ENCODE results near the gene HSPA1B. TPM values are rescaled to one million over a fixed set of nuclear protein-coding genes. Genes with fewer than 3 reads are reported as not detected.
"Not testable (repeated sequence)": the region's sequence is repeated elsewhere in the genome, so short reads cannot be mapped to it uniquely, and the experiment has no call there.

Gene HSPA1B
- total and polyA plus RNA-seq, 3 experiments from 2014 or later, result 5.0 to 81.4 (median 80.9) TPM

GRCh38 chr6:31862344-31863235 is 35.1 kb downstream of the HSPA1B start, which contains the start of gene NEU1:
Gene NEU1 (minus strand): TSS chr6:31862821. CDS start chr6:31862776, 45 bp downstream.
- H3K9me3 ChIP-seq (ENCODE audit: low read length), result no peaks in the 10 kb centered on the region
- peak within 1 kb of the TSS; percentile 95 for H3K27ac ChIP-seq (ENCODE audit: low read depth, low read length)
- H3K4me3 Mint-ChIP-seq, result peak within 1 kb of the TSS; percentile 80 to 97 (median 93)
- ChIA-PET CTCF (interaction anchor here (1.0 to 2.2 kb wide), 17 partner anchors 12 to 316 kb away, joined by 3 to 10 read pairs (median 4); partner anchors contain the start of genes ATP6V1G2, BAG6, C6orf47 and EHMT2), POLR2A (interaction anchor here (0.6 to 2.2 kb wide), 21 partner anchors 19 to 1109 kb away, joined by 3 to 13 read pairs (median 4); partner anchors contain the start of genes ABHD16A, BAG6, C6orf47 and DDAH2)
- H3K27me3 ChIP-seq (ENCODE audit: insufficient read depth, low read length, poor library complexity, severe bottlenecking), result no peaks in the 10 kb centered on the region
- no peaks in the 10 kb centered on the region for H3K9me3 Mint-ChIP-seq
- peaks cover 20% of the 10 kb centered on the region for H3K36me3 ChIP-seq (ENCODE audit: insufficient read depth, low read length)
- peak within 1 kb of the TSS; percentile 87 for H3K4me3 ChIP-seq (ENCODE audit: low read length)
- H3K27me3 Mint-ChIP-seq, result peaks cover 0 to 4% of the 10 kb centered on the region in 2 donors
- H3K36me3 Mint-ChIP-seq, result peaks cover 0 to 44% (median 2%) of the 10 kb centered on the region in 3 donors
- H3K4me1 Mint-ChIP-seq, result peaks cover 25 to 26% (median 26%) of the 10 kb centered on the region in 3 donors
- DNase-seq, result peak; percentile 99 to 100 (median 99)
- peaks cover 21% of the 10 kb centered on the region for H3K4me1 ChIP-seq (ENCODE audit: insufficient read depth, low read length)
- H3K27ac Mint-ChIP-seq, result peak within 1 kb of the TSS; percentile 82 to 97 (median 94)

- peaks cover 21% of the 10 kb centered on the region for H3K4me1 ChIP-seq (ENCODE audit: insufficient read depth, low read length)
- Mint-ChIP-seq H3K4me3 (peak overlapping the region; percentile 80 to 97 (median 93)), H3K36me3 (peaks cover 0 to 36% (median 1%) of the 10 kb centered on the region in 3 donors), H3K4me1 (peaks cover 25 to 26% (median 26%) of the 10 kb centered on the region in 3 donors), H3K27ac (peak overlapping the region; percentile 82 to 97 (median 94))
- H3K27me3 Mint-ChIP-seq; H3K9me3 Mint-ChIP-seq; H3K27me3 ChIP-seq (ENCODE audit: insufficient read depth, low read length, poor library complexity, severe bottlenecking); DNase-seq; H3K9me3 ChIP-seq (ENCODE audit: low read length): not testable (repeated sequence)
- H3K4me3 ChIP-seq (ENCODE audit: low read length), result peak overlapping the region; percentile 62
- H3K36me3 ChIP-seq (ENCODE audit: insufficient read depth, low read length), result peaks cover 15% of the 10 kb centered on the region
- POLR2A ChIA-PET, result interaction anchor here (0.6 to 2.2 kb wide), 6 partner anchors 21 to 195 kb away, joined by 3 to 12 read pairs (median 6); partner anchors contain the start of genes DDAH2, HSPA1A and HSPA1L
- CTCF ChIA-PET, result interaction anchor here (0.9 to 2.2 kb wide), 11 partner anchors 10 to 318 kb away, joined by 3 to 9 read pairs (median 4); partner anchors contain the start of genes ATP6V1G2, BAG6 and GPANK1
- peak overlapping the region; percentile 92 for H3K27ac ChIP-seq (ENCODE audit: low read depth, low read length)
Measured at GRCh38 chr6:31864123-31864562, 36.6 kb downstream of the HSPA1B start.

- no peaks in the 10 kb centered on the region for H3K9me3 ChIP-seq (ENCODE audit: low read length)
- Mint-ChIP-seq H3K4me1 (peaks cover 25 to 26% (median 26%) of the 10 kb centered on the region in 3 donors), H3K9me3 (no peaks in the 10 kb centered on the region), H3K36me3 (peaks cover 0 to 29% (median 0%) of the 10 kb centered on the region in 3 donors), H3K27me3 (peaks cover 0 to 4% of the 10 kb centered on the region in 2 donors), H3K27ac (peak overlapping the region in 3 of 8 donors; percentile 27 to 82 (median 73)), H3K4me3 (peak overlapping the region in 1 of 7 donors; percentile 19)
- no peak overlapping the region for H3K4me3 ChIP-seq (ENCODE audit: low read length)
- peaks cover 21% of the 10 kb centered on the region for H3K4me1 ChIP-seq (ENCODE audit: insufficient read depth, low read length)
- CTCF ChIA-PET, result interaction anchor here (1.1 to 1.5 kb wide), 2 partner anchors 24 to 34 kb away, joined by 3 read pairs; no protein-coding TSS in a partner anchor
- no peak for DNase-seq
- H3K27me3 ChIP-seq (ENCODE audit: insufficient read depth, low read length, poor library complexity, severe bottlenecking), result no peaks in the 10 kb centered on the region
- peaks cover 8% of the 10 kb centered on the region for H3K36me3 ChIP-seq (ENCODE audit: insufficient read depth, low read length)
- POLR2A ChIA-PET, result interaction anchor here (2.2 kb wide), 1 partner anchor 135 kb away, joined by 9 read pairs; the partner anchor contains the start of gene DDAH2
- no peak overlapping the region for H3K27ac ChIP-seq (ENCODE audit: low read depth, low read length)
Measured at GRCh38 chr6:31864818-31865204, 37.3 kb downstream of the HSPA1B start.

- Mint-ChIP-seq H3K4me3 (peak overlapping the region in 1 of 7 donors; percentile 19), H3K9me3 (no peaks in the 10 kb centered on the region), H3K27ac (peak overlapping the region in 4 of 8 donors; percentile 17 to 82 (median 50)), H3K4me1 (peaks cover 25 to 26% (median 26%) of the 10 kb centered on the region in 3 donors), H3K36me3 (peaks cover 0 to 23% (median 0%) of the 10 kb centered on the region in 3 donors), H3K27me3 (peaks cover 0 to 4% of the 10 kb centered on the region in 2 donors)
- Histone ChIP-seq H3K4me1 (ENCODE audit: insufficient read depth, low read length) (peaks cover 21% of the 10 kb centered on the region), H3K9me3 (ENCODE audit: low read length) (no peaks in the 10 kb centered on the region), H3K4me3 (ENCODE audit: low read length) (no peak overlapping the region), H3K36me3 (ENCODE audit: insufficient read depth, low read length) (peaks cover 2% of the 10 kb centered on the region), H3K27me3 (ENCODE audit: insufficient read depth, low read length, poor library complexity, severe bottlenecking) (no peaks in the 10 kb centered on the region), H3K27ac (ENCODE audit: low read depth, low read length) (no peak overlapping the region)
- DNase-seq, result no peak
- CTCF ChIA-PET, result interaction anchor here (1.1 to 1.5 kb wide), 3 partner anchors 24 to 34 kb away, joined by 3 read pairs; no protein-coding TSS in a partner anchor
- POLR2A ChIA-PET, result no interaction called here
Measured at GRCh38 chr6:31865205-31866118, 37.9 kb downstream of the HSPA1B start.

- H3K27me3 Mint-ChIP-seq; H3K9me3 Mint-ChIP-seq; H3K27ac Mint-ChIP-seq; H3K4me1 Mint-ChIP-seq; DNase-seq; H3K4me3 ChIP-seq (ENCODE audit: low read length); H3K9me3 ChIP-seq (ENCODE audit: low read length); H3K4me1 ChIP-seq (ENCODE audit: insufficient read depth, low read length); H3K27me3 ChIP-seq (ENCODE audit: insufficient read depth, low read length, poor library complexity, severe bottlenecking); H3K36me3 Mint-ChIP-seq; H3K4me3 Mint-ChIP-seq; H3K36me3 ChIP-seq (ENCODE audit: insufficient read depth, low read length); POLR2A ChIA-PET; H3K27ac ChIP-seq (ENCODE audit: low read depth, low read length): not testable (repeated sequence)
- CTCF ChIA-PET, result interaction anchor here (0.9 kb wide), 2 partner anchors 15 to 19 kb away, joined by 3 to 4 read pairs; no protein-coding TSS in a partner anchor
Measured at GRCh38 chr6:31868658-31868971, 41.1 kb downstream of the HSPA1B start.

- DNase-seq, result no peak
- Histone ChIP-seq H3K9me3 (ENCODE audit: low read length) (no peaks in the 10 kb centered on the region), H3K4me3 (ENCODE audit: low read length) (no peak overlapping the region), H3K36me3 (ENCODE audit: insufficient read depth, low read length) (no peaks in the 10 kb centered on the region), H3K27me3 (ENCODE audit: insufficient read depth, low read length, poor library complexity, severe bottlenecking) (no peaks in the 10 kb centered on the region), H3K4me1 (ENCODE audit: insufficient read depth, low read length) (peaks cover 3% of the 10 kb centered on the region), H3K27ac (ENCODE audit: low read depth, low read length) (no peak overlapping the region)
- POLR2A ChIA-PET, result no interaction called here
- Mint-ChIP-seq H3K27me3 (peaks cover 0 to 4% of the 10 kb centered on the region in 2 donors), H3K9me3 (no peaks in the 10 kb centered on the region), H3K27ac (peak overlapping the region in 1 of 8 donors; percentile 79), H3K36me3 (no peaks in the 10 kb centered on the region), H3K4me3 (no peak overlapping the region), H3K4me1 (peaks cover 0 to 5% (median 2%) of the 10 kb centered on the region in 3 donors)
- CTCF ChIA-PET, result interaction anchor here (0.9 kb wide), 1 partner anchor 18 kb away, joined by 3 read pairs; no protein-coding TSS in a partner anchor
Measured at GRCh38 chr6:31869343-31869742, 41.8 kb downstream of the HSPA1B start.

- no peaks in the 10 kb centered on the region for H3K36me3 ChIP-seq (ENCODE audit: insufficient read depth, low read length)
- Mint-ChIP-seq H3K27me3 (peaks cover 0 to 4% of the 10 kb centered on the region in 2 donors), H3K27ac (no peak overlapping the region), H3K4me3 (no peak overlapping the region), H3K9me3 (no peaks in the 10 kb centered on the region), H3K36me3 (no peaks in the 10 kb centered on the region), H3K4me1 (peaks cover 0 to 5% (median 0%) of the 10 kb centered on the region in 3 donors)
- no peak overlapping the region for H3K27ac ChIP-seq (ENCODE audit: low read depth, low read length)
- DNase-seq, result no peak
- no peaks in the 10 kb centered on the region for H3K4me1 ChIP-seq (ENCODE audit: insufficient read depth, low read length)
- ChIA-PET POLR2A (no interaction called here), CTCF (interaction anchor here (0.6 kb wide), 1 partner anchor 41 kb away, joined by 3 read pairs; no protein-coding TSS in a partner anchor)
- no peak overlapping the region for H3K4me3 ChIP-seq (ENCODE audit: low read length)
- no peaks in the 10 kb centered on the region for H3K9me3 ChIP-seq (ENCODE audit: low read length)
- no peaks in the 10 kb centered on the region for H3K27me3 ChIP-seq (ENCODE audit: insufficient read depth, low read length, poor library complexity, severe bottlenecking)
Measured at GRCh38 chr6:31870385-31870921, 42.9 kb downstream of the HSPA1B start.
